ENCODE data around the gene GRN.

DNA sequence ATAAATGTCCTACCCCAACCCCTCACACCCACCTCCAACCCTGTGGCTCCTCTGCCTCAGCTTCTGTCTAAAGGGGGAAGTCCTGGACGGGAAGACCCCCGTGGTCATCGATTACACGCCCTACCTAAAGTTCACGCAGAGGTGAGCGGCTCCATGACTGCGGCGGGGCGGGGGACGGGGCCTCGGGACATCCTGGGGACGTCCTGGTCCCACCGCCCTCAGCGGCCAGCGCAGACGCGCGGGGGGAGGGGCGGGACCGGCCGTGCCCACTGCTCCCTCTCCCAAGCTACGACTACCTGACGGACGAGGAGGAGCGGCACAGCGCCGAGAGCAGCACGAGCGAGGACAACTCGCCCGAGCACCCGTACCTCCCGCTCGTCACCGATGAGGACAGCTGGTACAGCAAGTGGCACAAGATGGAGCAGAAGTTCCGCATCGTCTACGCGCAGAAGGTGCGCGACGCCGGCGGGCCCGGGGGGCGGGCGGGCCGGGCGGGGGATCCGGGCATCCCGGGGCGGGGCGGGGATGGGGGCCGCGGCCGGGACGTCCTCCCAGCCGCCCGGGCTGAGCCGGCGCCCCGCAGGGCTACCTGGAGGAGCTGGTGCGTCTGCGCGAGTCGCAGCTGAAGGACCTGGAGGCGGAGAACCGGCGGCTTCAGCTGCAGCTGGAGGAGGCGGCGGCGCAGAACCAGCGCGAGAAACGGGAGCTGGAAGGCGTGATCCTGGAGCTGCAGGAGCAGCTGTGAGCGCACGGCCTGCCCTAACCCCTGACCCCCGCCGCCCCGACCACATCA lies 30.0 kb upstream of the GRN start:
- TF ChIP-seq ZNF274 (CRISPR knock-in tag; IDR thresholded peaks at IDR 0.05), result no peak
- TF ChIP-seq PAX8 (CRISPR knock-in tag; IDR thresholded peaks at IDR 0.05; ENCODE audit: borderline replicate concordance), result no peak
- TF ChIP-seq ZNF431 (CRISPR knock-in tag; IDR thresholded peaks at IDR 0.05; ENCODE audit: borderline replicate concordance, low read depth), result no peak
- TF ChIP-seq CHD2 (IDR thresholded peaks at IDR 0.05; ENCODE audit: low read depth, low read length), result peak; percentile 77
- TF ChIP-seq POLR2A (IDR thresholded peaks at IDR 0.05; ENCODE audit: insufficient read depth in 1 of 2, low read depth in 2 of 2, low read length in 2 of 2), result no peak
